ENCODE measurements around the gene C11orf58.

Gene C11orf58

GRCh38 chr11:16749666-16750065 is 11.2 kb downstream of the C11orf58 start:
- no peak for TF ChIP-seq ZNF274 (IDR thresholded peaks at IDR 0.05; ENCODE audit: low read depth, low read length)
- no peak overlapping the region for H3K4me3 ChIP-seq (ENCODE audit: low read length)

- TF ChIP-seq ZNF274 (IDR thresholded peaks at IDR 0.05; ENCODE audit: low read depth, low read length), result no peak
These were observed 12.0 kb downstream of the C11orf58 start for GRCh38 chr11:16750417-16750816.

GRCh38 chr11:16758382-16759024 is 20.1 kb downstream of the C11orf58 start:
- no peak for TF ChIP-seq ZNF274 (IDR thresholded peaks at IDR 0.05; ENCODE audit: low read depth, low read length)
- no peak overlapping the region for H3K4me3 ChIP-seq (ENCODE audit: low read length)

More at GRCh38 chr11:16750417-16750816, 12.0 kb downstream of the C11orf58 start:
- no peak overlapping the region for H3K4me3 ChIP-seq (ENCODE audit: low read length)

GRCh38 chr11:16759857-16760508 is 21.5 kb downstream of the C11orf58 start:
- TF ChIP-seq ZNF274 (IDR thresholded peaks at IDR 0.05; ENCODE audit: low read depth, low read length), result no peak

GRCh38 chr11:16763746-16764145 is 25.3 kb downstream of the C11orf58 start:
- no peak for TF ChIP-seq ZNF274 (IDR thresholded peaks at IDR 0.05; ENCODE audit: low read depth, low read length)
- no peak overlapping the region for H3K4me3 ChIP-seq (ENCODE audit: low read length)

More at GRCh38 chr11:16759857-16760508, 21.5 kb downstream of the C11orf58 start:
- H3K4me3 ChIP-seq (ENCODE audit: low read length), result no peak overlapping the region

GRCh38 chr11:16764888-16765287 is 26.4 kb downstream of the C11orf58 start:
- no peak for TF ChIP-seq ZNF274 (IDR thresholded peaks at IDR 0.05; ENCODE audit: low read depth, low read length)
- H3K4me3 ChIP-seq (ENCODE audit: low read length), result no peak overlapping the region

GRCh38 chr11:16767137-16767536 is 28.7 kb downstream of the C11orf58 start:
- H3K4me3 ChIP-seq (ENCODE audit: low read length), result no peak overlapping the region
- TF ChIP-seq ZNF274 (IDR thresholded peaks at IDR 0.05; ENCODE audit: low read depth, low read length), result no peak

GRCh38 chr11:16767957-16768356 is 29.5 kb downstream of the C11orf58 start:
- H3K4me3 ChIP-seq (ENCODE audit: low read length), result no peak overlapping the region
- no peak for TF ChIP-seq ZNF274 (IDR thresholded peaks at IDR 0.05; ENCODE audit: low read depth, low read length)

- no peak for TF ChIP-seq ZNF274 (IDR thresholded peaks at IDR 0.05; ENCODE audit: low read depth, low read length)
- H3K4me3 ChIP-seq (ENCODE audit: low read length), result no peak overlapping the region
These were observed 30.9 kb downstream of the C11orf58 start for GRCh38 chr11:16769386-16769785.

- H3K4me3 ChIP-seq (ENCODE audit: low read length), result no peak overlapping the region
- no peak for TF ChIP-seq ZNF274 (IDR thresholded peaks at IDR 0.05; ENCODE audit: low read depth, low read length)
These were observed 31.6 kb downstream of the C11orf58 start for GRCh38 chr11:16770016-16770415.

- no peak for TF ChIP-seq ZNF274 (IDR thresholded peaks at IDR 0.05; ENCODE audit: low read depth, low read length)
- H3K4me3 ChIP-seq (ENCODE audit: low read length), result no peak overlapping the region
These were observed 33.1 kb downstream of the C11orf58 start for GRCh38 chr11:16771350-16772140.

- no peak overlapping the region for H3K4me3 ChIP-seq (ENCODE audit: low read length)
- no peak for TF ChIP-seq ZNF274 (IDR thresholded peaks at IDR 0.05; ENCODE audit: low read depth, low read length)
These were observed 33.7 kb downstream of the C11orf58 start for GRCh38 chr11:16772141-16772512.

- H3K4me3 ChIP-seq (ENCODE audit: low read length), result no peak overlapping the region
- TF ChIP-seq ZNF274 (IDR thresholded peaks at IDR 0.05; ENCODE audit: low read depth, low read length), result no peak
These were observed 35.8 kb downstream of the C11orf58 start for GRCh38 chr11:16773981-16774935.
